ENCODE measurements around the gene SELENOT. TPM values are rescaled to one million over a fixed set of nuclear protein-coding genes. Genes with fewer than 3 reads are reported as not detected.

Gene SELENOT
- total RNA-seq, 1 experiment from 2014 or later, result 73.8 TPM

DNA sequence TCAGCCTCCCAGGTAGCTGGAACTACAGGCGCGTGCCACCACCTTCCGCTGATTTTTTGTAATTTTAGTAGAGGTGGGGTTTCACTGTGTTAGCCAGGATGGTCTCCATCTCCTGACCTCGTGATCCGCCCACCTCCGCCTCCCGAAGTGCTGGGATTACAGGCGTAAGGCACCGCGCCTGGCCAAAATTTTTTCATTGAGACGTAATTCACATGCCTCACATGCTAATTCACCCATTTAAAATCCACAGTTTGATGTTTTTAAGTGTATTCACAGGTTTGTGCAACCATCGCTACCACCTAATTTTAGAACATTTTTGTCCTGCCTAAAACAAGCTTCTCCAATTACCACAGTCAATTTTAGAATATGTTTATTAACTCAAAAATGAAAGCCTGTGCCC, 37.1 kb downstream of the SELENOT start:
- Mint-ChIP-seq H3K36me3 (ENCODE audit: insufficient read depth in 1 of 3, low read depth in 3 of 3) (no peaks in the 10 kb centered on the region), H3K27ac (no peak overlapping the region), H3K4me1 (peaks cover 7 to 8% of the 10 kb centered on the region in 2 experiments), H3K9me3 (no peaks in the 10 kb centered on the region), H3K4me3 (no peak overlapping the region), H3K27me3 (ENCODE audit: low read depth) (no peaks in the 10 kb centered on the region; the same call in 1 of the 2 replicates)
- Histone ChIP-seq H4K5ac (ENCODE audit: insufficient read length, low read depth, low read length) (no peak overlapping the region), H3K27ac (ENCODE audit: insufficient read length, low read depth, low read length) (no peak overlapping the region), H2BK5ac (ENCODE audit: insufficient read length, low read length) (no peak overlapping the region), H3K14ac (ENCODE audit: insufficient read depth, low read length) (no peak overlapping the region), H2AFZ (ENCODE audit: low read length) (no peak overlapping the region), H3K4ac (ENCODE audit: low read depth, low read length) (no peak overlapping the region), H3K18ac (ENCODE audit: insufficient read length, low read depth, low read length) (no peak overlapping the region), H4K8ac (replicated peaks; ENCODE audit: insufficient read length, low read depth, low read length) (no peak overlapping the region), H4K20me1 (ENCODE audit: control insufficient read depth, insufficient read depth, insufficient read length) (no peaks in the 10 kb centered on the region), H3K56ac (ENCODE audit: insufficient read length, low read depth, low read length) (no peak overlapping the region), H2BK120ac (ENCODE audit: low read depth, low read length, poor library complexity, severe bottlenecking) (no peak overlapping the region), H2BK20ac (ENCODE audit: low read depth, low read length, poor library complexity, severe bottlenecking) (no peak overlapping the region), H2AK5ac (ENCODE audit: insufficient read length, low read length) (no peak overlapping the region), H3K9ac (ENCODE audit: extremely low read depth, insufficient read length, low read length) (no peak overlapping the region), H3K9me3 (ENCODE audit: control insufficient read depth, low read depth, low read length) (no peaks in the 10 kb centered on the region), H3K4me2 (ENCODE audit: insufficient read depth, insufficient read length, low read length) (no peak overlapping the region), H3K23me2 (ENCODE audit: insufficient read length, low read depth, low read length, poor library complexity, severe bottlenecking) (no peaks in the 10 kb centered on the region), H3K23ac (ENCODE audit: insufficient read length, low read depth, low read length) (no peak overlapping the region), H4K91ac (ENCODE audit: insufficient read length, low read depth, low read length) (no peak overlapping the region), H3T11ph (ENCODE audit: low read length) (no peak overlapping the region), H2BK12ac (ENCODE audit: insufficient read length, low read depth, low read length) (no peak overlapping the region), H3K79me1 (ENCODE audit: insufficient read depth, low read depth, low read length, poor library complexity, severe bottlenecking) (no peaks in the 10 kb centered on the region), H3K79me2 (ENCODE audit: insufficient read depth, low read length) (no peaks in the 10 kb centered on the region), H2BK15ac (ENCODE audit: low read depth, low read length) (no peak overlapping the region), H3K4me1 (ENCODE audit: insufficient read depth, low read length) (no peaks in the 10 kb centered on the region; the same call in 1 of the 2 replicates), H3K27me3 (ENCODE audit: insufficient read depth, low read length) (no peaks in the 10 kb centered on the region)
- WGBS (ENCODE audit: extremely low coverage, insufficient read length, low lambda C conversion rate), result no CpG with 5 or more reads among the region's 12 CpGs
- TF ChIP-seq, protein P1, sequence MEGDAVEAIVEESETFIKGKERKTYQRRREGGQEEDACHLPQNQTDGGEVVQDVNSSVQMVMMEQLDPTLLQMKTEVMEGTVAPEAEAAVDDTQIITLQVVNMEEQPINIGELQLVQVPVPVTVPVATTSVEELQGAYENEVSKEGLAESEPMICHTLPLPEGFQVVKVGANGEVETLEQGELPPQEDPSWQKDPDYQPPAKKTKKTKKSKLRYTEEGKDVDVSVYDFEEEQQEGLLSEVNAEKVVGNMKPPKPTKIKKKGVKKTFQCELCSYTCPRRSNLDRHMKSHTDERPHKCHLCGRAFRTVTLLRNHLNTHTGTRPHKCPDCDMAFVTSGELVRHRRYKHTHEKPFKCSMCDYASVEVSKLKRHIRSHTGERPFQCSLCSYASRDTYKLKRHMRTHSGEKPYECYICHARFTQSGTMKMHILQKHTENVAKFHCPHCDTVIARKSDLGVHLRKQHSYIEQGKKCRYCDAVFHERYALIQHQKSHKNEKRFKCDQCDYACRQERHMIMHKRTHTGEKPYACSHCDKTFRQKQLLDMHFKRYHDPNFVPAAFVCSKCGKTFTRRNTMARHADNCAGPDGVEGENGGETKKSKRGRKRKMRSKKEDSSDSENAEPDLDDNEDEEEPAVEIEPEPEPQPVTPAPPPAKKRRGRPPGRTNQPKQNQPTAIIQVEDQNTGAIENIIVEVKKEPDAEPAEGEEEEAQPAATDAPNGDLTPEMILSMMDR (conservative IDR thresholded peaks at IDR 0.05), result no peak
- no peak for DNase-seq

All from H9 (cell line).